HG03064 (cell line): Measurements from ENCODE around the gene MBOAT2.
"Not testable (repeated sequence)": the region's sequence is repeated elsewhere in the genome, so short reads cannot be mapped to it uniquely, and the experiment has no call there.

Experiments used
- ATAC-seq: cut with Tn5 transposase; IDR thresholded peaks from one replicate; pipeline ENCODE4 v1.9.1; 2021; ENCODE audit warnings: low read depth; ENCODE audit not compliant: unreplicated experiment

MBOAT2 gene

DNA sequence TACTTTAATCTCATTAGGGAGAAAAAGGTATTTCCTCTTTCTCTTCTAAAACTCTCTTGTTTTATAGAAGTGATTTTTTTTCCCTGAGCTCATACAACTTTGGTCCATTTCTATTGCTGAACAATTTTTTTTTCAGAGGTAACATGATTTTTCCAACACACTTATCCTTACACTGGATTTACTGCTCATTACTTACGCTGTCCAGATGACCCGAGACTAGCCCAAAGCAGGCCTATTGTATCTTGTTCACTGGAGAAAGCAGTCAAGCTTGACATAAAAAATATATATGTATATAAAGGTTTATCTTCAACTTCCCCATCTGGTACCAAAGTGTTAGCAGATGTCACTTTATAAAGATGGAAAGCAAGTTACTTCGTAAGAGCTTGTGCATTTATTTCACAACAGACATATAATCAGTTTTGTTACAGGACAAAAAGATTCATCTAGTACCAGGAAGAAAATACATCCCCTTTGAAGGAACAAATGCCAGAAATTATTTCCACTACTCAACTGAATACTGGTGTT, 95.7 kb downstream of the MBOAT2 start:
- no peak for ATAC-seq

DNA sequence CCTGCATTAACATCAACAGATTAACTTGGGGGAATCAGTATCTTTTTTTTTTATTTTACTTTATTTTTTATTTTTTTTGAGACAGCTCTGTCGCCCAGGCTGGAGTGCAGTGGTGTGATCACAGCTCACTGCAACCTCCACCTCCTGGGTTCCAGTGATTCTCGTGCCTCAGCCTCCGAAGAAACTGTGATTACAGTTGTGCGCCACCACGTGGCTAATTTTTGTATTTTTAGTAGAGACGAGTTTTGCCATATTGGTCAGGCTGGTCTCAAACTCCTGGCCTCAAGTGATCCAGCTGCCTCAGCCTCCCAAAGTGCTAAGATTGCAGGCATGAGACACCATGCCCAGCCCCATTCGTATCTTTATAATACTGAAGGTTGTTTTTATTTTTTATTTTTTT, 99.6 kb downstream of the MBOAT2 start:
- ATAC-seq: not testable (repeated sequence)

DNA sequence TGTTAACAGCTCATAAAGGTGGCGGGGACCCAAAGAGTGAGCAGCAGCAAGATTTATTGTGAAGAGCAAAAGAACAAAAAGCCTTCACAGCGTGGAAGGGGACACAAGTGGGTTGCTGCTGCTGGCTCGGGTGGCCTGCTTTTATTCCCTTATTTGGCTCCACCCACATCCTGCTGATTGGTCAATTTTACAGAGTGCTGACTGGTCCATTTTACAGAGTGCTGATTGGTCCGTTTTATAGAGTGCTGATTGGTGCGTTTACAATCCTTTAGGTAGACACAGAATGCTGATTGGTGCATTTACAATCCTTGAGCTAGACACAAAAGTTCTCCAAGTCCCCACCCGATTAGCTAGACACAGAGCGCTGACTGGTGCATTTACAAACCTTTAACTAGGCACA, 100.7 kb downstream of the MBOAT2 start:
- not testable (repeated sequence) for ATAC-seq

DNA sequence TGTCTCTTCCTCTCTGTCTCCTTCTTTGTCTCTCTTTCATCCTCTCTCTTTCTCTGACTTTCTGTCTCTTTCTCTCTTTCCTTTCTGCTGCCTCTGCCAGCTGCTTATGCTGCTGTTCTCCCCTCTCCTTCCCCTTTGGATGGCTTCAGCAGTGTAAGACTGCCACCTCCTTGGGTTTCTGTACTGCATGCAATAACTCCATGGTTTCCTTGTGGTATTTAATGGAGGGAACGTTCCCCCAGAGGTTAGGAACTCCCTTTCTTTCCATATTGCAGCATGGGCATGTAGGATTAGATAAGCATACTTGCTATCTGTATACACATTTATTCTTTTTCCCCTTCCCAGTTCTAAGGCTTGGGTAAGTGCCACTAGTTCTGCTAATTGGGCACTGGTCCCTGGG, 106.3 kb downstream of the MBOAT2 start:
- not testable (repeated sequence) for ATAC-seq

- not testable (repeated sequence) for ATAC-seq
Measured at GRCh38 chr2:8896671-8897070, 106.8 kb downstream of the MBOAT2 start.

- not testable (repeated sequence) for ATAC-seq
Measured at GRCh38 chr2:8895087-8895912, 108.2 kb downstream of the MBOAT2 start.

- ATAC-seq: no peak
Measured at GRCh38 chr2:8893978-8894820, 109.3 kb downstream of the MBOAT2 start.

- no peak for ATAC-seq
Measured at GRCh38 chr2:8893474-8893873, 110.0 kb downstream of the MBOAT2 start.

- no peak for ATAC-seq
Measured at GRCh38 chr2:8892111-8892510, 111.4 kb downstream of the MBOAT2 start.

DNA sequence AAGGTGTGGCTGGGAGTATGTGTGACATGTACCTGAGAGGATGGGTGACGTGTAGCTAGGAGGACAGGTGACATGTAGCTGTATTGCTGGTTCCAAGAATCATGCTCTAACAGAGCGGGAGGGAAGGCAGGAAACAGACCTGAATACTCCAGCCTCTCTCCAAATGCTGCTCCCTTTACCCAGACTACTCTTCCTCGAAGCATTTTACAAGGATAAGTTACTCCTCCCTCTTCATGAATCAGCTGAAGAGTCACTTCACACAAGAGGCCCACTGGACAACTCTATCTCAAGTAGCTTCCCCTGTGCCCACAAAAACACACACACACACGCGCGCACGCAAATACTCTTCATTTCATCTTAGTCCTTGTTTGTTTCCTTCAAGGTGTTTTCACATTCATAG, 113.5 kb downstream of the MBOAT2 start:
- ATAC-seq: no peak

DNA sequence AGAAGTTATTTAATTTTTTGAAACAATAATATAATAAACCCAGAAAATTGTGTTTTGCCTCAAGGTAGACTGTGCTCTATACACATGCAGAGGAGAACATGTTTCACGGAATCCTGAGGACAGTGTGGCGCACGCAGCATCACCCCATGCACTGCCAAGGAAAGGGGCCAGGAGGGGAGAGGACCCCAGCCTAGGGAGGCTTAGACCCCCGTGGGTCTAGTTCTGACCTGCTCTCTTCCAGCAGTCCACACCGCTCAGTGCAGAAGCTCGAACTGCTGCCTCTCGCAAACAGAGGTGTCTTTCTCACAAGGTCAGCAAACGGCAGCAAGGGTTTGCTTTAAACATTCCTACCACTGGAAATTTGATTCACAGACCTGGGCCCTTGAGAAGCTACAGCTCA, 114.5 kb downstream of the MBOAT2 start:
- no peak for ATAC-seq

DNA sequence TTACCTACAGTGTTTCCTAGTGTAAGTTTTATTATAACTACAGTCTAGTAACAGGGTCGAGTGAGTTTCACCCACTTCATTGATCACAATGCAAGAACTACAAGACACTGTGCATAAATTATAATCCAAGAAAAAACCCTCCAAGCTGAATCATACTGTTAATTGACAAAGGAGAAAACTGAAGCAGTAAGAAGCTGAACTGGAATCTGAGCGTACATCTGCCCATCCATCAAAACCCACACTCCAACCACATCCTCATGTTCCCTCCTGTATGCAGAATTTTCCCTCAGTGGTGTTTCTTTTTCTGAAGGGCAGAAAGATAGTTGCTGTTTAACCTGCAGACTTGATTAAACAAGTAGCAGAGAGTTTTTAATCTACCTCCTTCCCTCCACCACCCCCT, 116.6 kb downstream of the MBOAT2 start:
- no peak for ATAC-seq

DNA sequence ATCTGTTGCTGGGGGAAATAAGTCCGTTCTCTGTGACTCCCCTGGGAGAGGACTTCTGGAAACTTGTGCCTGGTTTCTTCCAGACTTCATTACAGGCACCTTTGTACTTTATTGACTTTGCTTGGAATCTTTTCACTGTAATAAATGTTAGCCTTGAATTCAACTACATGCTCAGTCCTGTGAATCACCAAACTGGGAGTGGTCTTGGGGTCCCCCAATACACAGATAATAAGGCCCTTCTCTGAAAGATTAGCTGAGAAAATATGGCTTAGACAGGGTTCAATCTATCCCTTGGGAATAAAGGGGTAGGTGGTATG, 117.3 kb downstream of the MBOAT2 start:
- no peak for ATAC-seq

GRCh38 chr2:8885449-8886201, 117.9 kb downstream of the MBOAT2 start:
- ATAC-seq: no peak

DNA sequence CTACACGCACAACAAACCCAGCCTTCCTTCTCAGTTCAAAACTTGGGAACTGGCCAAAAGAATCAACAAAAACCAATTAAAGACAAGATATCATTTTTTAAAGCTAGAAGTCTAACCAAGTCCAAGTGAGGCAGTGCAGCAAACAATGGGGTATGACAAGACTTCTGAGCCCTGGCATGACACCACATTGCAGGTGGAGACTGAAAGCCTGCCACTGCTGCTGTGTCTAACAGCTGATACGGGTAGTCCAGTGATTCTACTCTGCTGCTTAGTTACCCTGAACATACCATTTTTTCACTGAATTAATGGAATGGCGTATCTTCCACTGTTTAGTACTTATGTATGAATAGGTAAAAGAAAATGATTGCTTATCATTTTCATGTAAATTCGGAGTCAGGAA, 118.7 kb downstream of the MBOAT2 start:
- ATAC-seq: no peak

GRCh38 chr2:8882094-8882493, 121.4 kb downstream of the MBOAT2 start:
- ATAC-seq: no peak

DNA sequence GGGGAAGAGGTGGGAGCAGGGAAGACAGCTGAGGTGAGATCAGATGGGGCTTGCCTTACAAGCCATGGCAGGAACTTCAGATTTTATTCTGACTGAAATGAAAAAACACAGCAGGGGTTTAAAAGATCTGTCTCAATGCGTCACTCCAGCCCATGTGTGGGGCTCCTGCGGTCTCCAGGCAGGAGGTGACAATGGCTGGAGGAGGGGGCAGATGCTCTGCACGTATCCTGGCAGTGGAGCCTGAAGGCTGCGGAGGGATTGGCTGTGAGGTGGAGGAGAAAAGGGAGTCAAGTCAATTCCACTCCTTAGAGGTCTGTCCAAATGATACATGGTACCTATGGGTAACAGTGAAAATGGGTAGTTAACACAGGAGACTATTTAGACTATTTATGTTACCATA, 125.6 kb downstream of the MBOAT2 start:
- ATAC-seq: no peak

DNA sequence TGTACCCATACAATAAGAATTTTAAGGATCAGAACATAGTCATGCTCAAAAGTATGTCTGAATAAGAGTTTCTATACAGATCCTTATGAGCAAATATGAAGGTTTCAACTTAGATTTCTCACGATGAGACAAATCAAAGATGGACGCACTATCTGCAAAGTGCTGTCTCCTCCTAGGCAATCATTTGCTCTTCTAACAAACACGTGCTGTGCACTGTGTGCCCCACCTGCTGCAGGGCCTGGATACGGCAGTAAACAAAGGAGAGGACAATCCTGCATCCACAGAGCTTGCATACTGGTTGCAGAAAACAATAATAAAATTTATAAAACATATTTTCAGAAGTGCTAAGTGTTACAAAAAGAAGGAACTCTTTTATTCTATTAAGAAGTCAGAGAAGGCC, 126.2 kb downstream of the MBOAT2 start:
- no peak for ATAC-seq

DNA sequence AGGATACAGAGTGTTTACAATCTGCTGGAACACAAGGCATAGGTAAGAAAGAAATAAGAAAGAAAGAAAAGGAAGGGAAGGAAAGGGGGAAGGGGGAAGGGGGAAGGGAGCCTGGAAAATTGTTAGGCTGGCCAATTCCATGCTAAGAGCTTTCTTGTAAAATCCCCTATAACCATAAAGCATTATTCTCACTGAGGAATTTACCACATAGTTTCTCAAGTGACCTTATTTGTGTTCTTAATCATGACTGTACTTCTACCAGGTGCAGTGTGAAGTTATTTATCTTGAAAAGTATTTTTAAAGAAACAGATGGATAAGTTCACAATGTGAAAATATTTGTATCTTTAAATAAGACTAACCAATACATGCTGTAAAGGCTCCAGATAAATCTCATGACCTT, 126.9 kb downstream of the MBOAT2 start:
- no peak for ATAC-seq

DNA sequence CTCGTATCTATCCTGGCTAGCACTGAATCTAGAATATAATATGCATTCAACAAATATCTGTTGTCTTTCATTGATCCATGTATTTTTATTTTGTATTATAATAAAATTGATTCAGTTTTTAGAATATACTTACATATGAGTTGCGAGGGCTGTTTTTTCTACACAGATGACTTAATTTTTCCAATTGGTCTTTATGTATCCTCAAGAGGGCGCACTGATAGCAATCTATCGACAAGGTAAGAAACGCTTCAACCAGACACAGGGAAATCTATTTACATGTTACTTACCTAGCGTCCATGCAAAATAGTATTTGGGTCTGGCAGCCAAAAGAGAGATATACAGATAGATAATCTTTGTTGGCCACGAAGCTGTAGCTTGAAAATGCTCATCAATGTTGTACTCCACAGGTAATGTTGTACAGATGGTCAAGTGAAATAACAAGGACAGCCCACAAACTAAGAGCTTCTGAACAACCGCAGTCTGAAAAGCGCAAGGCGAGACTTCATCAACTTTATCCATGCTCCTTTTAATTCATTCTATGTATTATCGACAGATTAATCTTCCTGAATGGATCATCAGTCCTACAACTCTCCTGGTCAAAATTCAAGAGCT, 130.6 kb downstream of the MBOAT2 start:
- ATAC-seq: no peak

DNA sequence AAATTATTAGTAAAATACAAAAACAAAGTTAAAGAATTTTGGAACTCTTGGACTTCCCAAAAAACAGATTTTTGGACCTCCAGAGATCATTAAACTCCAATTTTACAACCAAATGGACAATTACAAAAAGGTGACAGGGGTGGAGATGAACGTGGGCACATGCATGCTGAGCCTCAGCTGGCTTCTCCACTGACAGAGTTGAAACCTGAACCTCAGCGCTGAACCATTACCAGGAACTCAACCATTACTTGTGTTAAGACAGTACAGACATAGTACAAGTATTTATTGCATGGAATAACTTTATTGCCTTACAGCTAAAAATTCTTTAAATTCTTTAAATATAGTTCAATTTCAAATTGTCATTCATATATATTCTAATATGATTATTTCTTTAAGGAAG, 133.0 kb downstream of the MBOAT2 start:
- ATAC-seq: no peak
